ENCODE measurements around the gene OTUB2. TPM values are rescaled to one million over a fixed set of nuclear protein-coding genes. Genes with fewer than 3 reads are reported as not detected.

Gene OTUB2
- total RNA-seq, 2 experiments from 2014 or later: 0.28 to 0.84 TPM

DNA sequence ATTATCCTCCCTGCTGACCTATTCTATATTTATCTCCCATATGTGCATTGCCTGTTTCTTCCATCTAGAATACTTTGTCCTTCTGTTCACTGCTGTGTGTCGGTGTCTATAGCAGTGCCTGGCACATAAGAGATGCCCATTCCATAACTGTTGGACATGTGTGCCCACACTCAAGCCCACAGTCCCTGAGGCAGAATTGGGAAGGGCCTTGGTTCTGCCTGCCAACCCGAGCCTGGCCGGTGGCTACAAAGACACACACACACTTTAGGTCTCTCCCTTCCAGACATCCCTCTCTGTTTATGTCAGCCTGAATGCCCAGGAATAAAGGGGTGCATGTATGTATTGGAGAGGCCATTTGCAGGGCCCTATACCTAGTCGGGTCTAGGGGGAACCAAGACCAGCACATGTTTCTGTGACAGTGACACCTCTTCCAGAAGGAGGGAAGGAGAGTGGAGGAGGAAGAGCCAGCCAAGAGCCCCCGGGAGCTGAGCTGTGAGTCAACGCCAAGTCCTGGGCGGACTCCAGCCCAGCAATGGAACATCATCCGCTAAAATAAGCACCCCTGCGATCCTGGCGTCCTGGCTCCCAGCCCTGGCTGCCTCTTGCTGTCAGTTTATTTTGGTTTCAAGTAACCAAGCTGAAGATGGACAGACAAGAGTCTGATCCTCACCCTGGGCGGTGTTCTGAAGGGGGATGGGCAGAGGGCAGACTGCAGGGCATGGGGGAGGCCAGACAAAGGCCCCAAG is 45.5 kb upstream of the OTUB2 start:
- Histone ChIP-seq H3K4me1 (ENCODE audit: insufficient read depth, low read length, poor library complexity, severe bottlenecking) (peaks cover 43% of the 10 kb centered on the region), H3K79me2 (ENCODE audit: insufficient read depth, low read depth, low read length) (no peaks in the 10 kb centered on the region), H4K20me1 (ENCODE audit: insufficient read depth, low read length) (no peaks in the 10 kb centered on the region), H3K27ac (ENCODE audit: low read depth, low read length, poor library complexity, severe bottlenecking) (no peak overlapping the region), H2AFZ (ENCODE audit: low read length) (no peak overlapping the region), H3K36me3 (ENCODE audit: insufficient read depth, low read length) (no peaks in the 10 kb centered on the region; the same call in 1 of the 2 replicates), H3K9me2 (ENCODE audit: insufficient read depth, low read length) (no peaks in the 10 kb centered on the region), H3K9me3 (ENCODE audit: low read length) (no peaks in the 10 kb centered on the region), H3K4me2 (ENCODE audit: low read length) (no peak overlapping the region), H3K4me3 (ENCODE audit: low read depth, low read length, poor library complexity, severe bottlenecking) (no peak overlapping the region)
- CTCF ChIA-PET (ENCODE audit: unreplicated experiment): no interaction called here
- no TSS peak for BruUV-seq (replicated peaks)
- POLR2A ChIA-PET: no interaction called here
- TF ChIP-seq EZH2phosphoT487 (IDR thresholded peaks at IDR 0.05; ENCODE audit: borderline replicate concordance, low read depth, low read length): no peak
- TF ChIP-seq, protein P1, sequence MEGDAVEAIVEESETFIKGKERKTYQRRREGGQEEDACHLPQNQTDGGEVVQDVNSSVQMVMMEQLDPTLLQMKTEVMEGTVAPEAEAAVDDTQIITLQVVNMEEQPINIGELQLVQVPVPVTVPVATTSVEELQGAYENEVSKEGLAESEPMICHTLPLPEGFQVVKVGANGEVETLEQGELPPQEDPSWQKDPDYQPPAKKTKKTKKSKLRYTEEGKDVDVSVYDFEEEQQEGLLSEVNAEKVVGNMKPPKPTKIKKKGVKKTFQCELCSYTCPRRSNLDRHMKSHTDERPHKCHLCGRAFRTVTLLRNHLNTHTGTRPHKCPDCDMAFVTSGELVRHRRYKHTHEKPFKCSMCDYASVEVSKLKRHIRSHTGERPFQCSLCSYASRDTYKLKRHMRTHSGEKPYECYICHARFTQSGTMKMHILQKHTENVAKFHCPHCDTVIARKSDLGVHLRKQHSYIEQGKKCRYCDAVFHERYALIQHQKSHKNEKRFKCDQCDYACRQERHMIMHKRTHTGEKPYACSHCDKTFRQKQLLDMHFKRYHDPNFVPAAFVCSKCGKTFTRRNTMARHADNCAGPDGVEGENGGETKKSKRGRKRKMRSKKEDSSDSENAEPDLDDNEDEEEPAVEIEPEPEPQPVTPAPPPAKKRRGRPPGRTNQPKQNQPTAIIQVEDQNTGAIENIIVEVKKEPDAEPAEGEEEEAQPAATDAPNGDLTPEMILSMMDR (conservative IDR thresholded peaks at IDR 0.05; ENCODE audit: low read length): no peak
- DNase-seq (ENCODE audit: low spot score): no peak
- intact Hi-C loops (cut with micrococcal nuclease; ENCODE audit: unreplicated experiment): no loop called here

GRCh38 chr14:93981316-93982229 is 44.6 kb upstream of the OTUB2 start:
- no TSS peak for BruUV-seq (replicated peaks)

More at GRCh38 chr14:93981316-93982229, 44.6 kb upstream of the OTUB2 start:
- no peaks in the 10 kb centered on the region for H3K9me3 ChIP-seq (ENCODE audit: low read length)
- DNase-seq (ENCODE audit: low spot score): no peak
- H4K20me1 ChIP-seq (ENCODE audit: insufficient read depth, low read length): no peaks in the 10 kb centered on the region
- H2AFZ ChIP-seq (ENCODE audit: low read length): no peak overlapping the region
- no peaks in the 10 kb centered on the region for H3K79me2 ChIP-seq (ENCODE audit: insufficient read depth, low read depth, low read length)
- H3K4me3 ChIP-seq (ENCODE audit: low read depth, low read length, poor library complexity, severe bottlenecking): no peak overlapping the region
- H3K4me2 ChIP-seq (ENCODE audit: low read length): no peak overlapping the region
- ChIA-PET POLR2A (interaction anchor here (0.7 to 1.1 kb wide), 2 partner anchors 10 to 21 kb away, joined by 3 to 5 read pairs; no protein-coding TSS in a partner anchor), CTCF (ENCODE audit: unreplicated experiment) (interaction anchor here (1.1 kb wide), 1 partner anchor 11 kb away, joined by 3 read pairs; no protein-coding TSS in a partner anchor)
- no peaks in the 10 kb centered on the region; the same call in 1 of the 2 replicates for H3K36me3 ChIP-seq (ENCODE audit: insufficient read depth, low read length)
- peaks cover 34% of the 10 kb centered on the region for H3K4me1 ChIP-seq (ENCODE audit: insufficient read depth, low read length, poor library complexity, severe bottlenecking)
- intact Hi-C loops (cut with micrococcal nuclease; ENCODE audit: unreplicated experiment): no loop called here
- H3K9me2 ChIP-seq (ENCODE audit: insufficient read depth, low read length): no peaks in the 10 kb centered on the region
- H3K27ac ChIP-seq (ENCODE audit: low read depth, low read length, poor library complexity, severe bottlenecking): no peak overlapping the region
- no peak for TF ChIP-seq EZH2phosphoT487 (IDR thresholded peaks at IDR 0.05; ENCODE audit: borderline replicate concordance, low read depth, low read length)
- TF ChIP-seq, protein P1 (conservative IDR thresholded peaks at IDR 0.05; ENCODE audit: low read length): no peak
